GM12864 (cell line): Measurements from ENCODE around the gene C4orf54.

Source experiments
- DNase-seq: peaks from one replicate; pipeline ENCODE4 v3.0.0-alpha.2; 2011; ENCODE audit warnings: low read depth
- H3K4me3 ChIP-seq: 2 replicates; pipeline ENCODE4 v1.5.1; 2011; ENCODE audit warnings: mild to moderate bottlenecking, low read depth, low read length, control low read depth
- CTCF ChIP-seq: IDR thresholded peaks from 2 replicates; pipeline ENCODE4 v1.5.1; 2011; ENCODE audit warnings: low read depth, mild to moderate bottlenecking, moderate library complexity, low read length, control low read depth, inconsistent platforms; ENCODE audit errors: missing control alignments

Gene C4orf54

GRCh38 chr4:99629962-99630554, 27.6 kb downstream of the C4orf54 start:
- H3K4me3 ChIP-seq, result no peak overlapping the region

GRCh38 chr4:99628040-99628439, 29.6 kb downstream of the C4orf54 start:
- TF ChIP-seq CTCF, result no peak
- no peak overlapping the region for H3K4me3 ChIP-seq
- DNase-seq, result no peak

More at GRCh38 chr4:99629962-99630554, 27.6 kb downstream of the C4orf54 start:
- no peak for TF ChIP-seq CTCF
- DNase-seq, result no peak

- TF ChIP-seq CTCF, result no peak
- no peak overlapping the region for H3K4me3 ChIP-seq
- no peak for DNase-seq
Measured at GRCh38 chr4:99625369-99625768, 32.3 kb downstream of the C4orf54 start.

- DNase-seq, result no peak
- no peak overlapping the region for H3K4me3 ChIP-seq
- TF ChIP-seq CTCF, result no peak
Measured at GRCh38 chr4:99624141-99624719, 33.4 kb downstream of the C4orf54 start.

GRCh38 chr4:99622341-99622740, 35.3 kb downstream of the C4orf54 start:
- no peak for DNase-seq
- no peak for TF ChIP-seq CTCF
- no peak overlapping the region for H3K4me3 ChIP-seq

- no peak for DNase-seq
- H3K4me3 ChIP-seq, result no peak overlapping the region
- TF ChIP-seq CTCF, result no peak
Measured at GRCh38 chr4:99617374-99617773, 40.3 kb downstream of the C4orf54 start.
